RCC 7860 (cell line): ENCODE results near the gene CGNL1.

Experiments used
- DNase-seq: peaks from one replicate; pipeline ENCODE4 v3.0.0-alpha.2; 2015; ENCODE audit warnings: low spot score
- FAIRE-seq: peaks from 2 replicates; lab custom pipeline; 2012; peaks lifted over from hg19 to GRCh38; lab: Jason Lieb, UNC

CGNL1 gene

GRCh38 chr15:57451555-57451954 lies 75.2 kb downstream of the CGNL1 start:
- no peak for FAIRE-seq
- DNase-seq: no peak

GRCh38 chr15:57452090-57452754 lies 75.9 kb downstream of the CGNL1 start:
- FAIRE-seq: no peak
- no peak for DNase-seq

GRCh38 chr15:57455929-57456328 lies 79.6 kb downstream of the CGNL1 start:
- FAIRE-seq: no peak
- DNase-seq: no peak

- FAIRE-seq: no peak
- DNase-seq: no peak
Measured at GRCh38 chr15:57456559-57456958, 80.3 kb downstream of the CGNL1 start.

GRCh38 chr15:57457726-57458125 lies 81.4 kb downstream of the CGNL1 start:
- no peak for DNase-seq
- FAIRE-seq: no peak

GRCh38 chr15:57458356-57458781 lies 82.1 kb downstream of the CGNL1 start:
- no peak for DNase-seq
- FAIRE-seq: no peak

- no peak for FAIRE-seq
- no peak for DNase-seq
Measured at GRCh38 chr15:57460208-57460816, 84.0 kb downstream of the CGNL1 start.

GRCh38 chr15:57461541-57461940 lies 85.2 kb downstream of the CGNL1 start:
- DNase-seq (no peak), FAIRE-seq (no peak)

GRCh38 chr15:57462381-57462780 lies 86.1 kb downstream of the CGNL1 start:
- FAIRE-seq (no peak), DNase-seq (no peak)

GRCh38 chr15:57463360-57463759 lies 87.1 kb downstream of the CGNL1 start:
- DNase-seq (no peak), FAIRE-seq (no peak)

- no peak for DNase-seq
- FAIRE-seq: no peak
Measured at GRCh38 chr15:57464480-57464879, 88.2 kb downstream of the CGNL1 start.

GRCh38 chr15:57468486-57468885 lies 92.2 kb downstream of the CGNL1 start:
- no peak for DNase-seq
- no peak for FAIRE-seq

GRCh38 chr15:57470543-57470942 lies 94.2 kb downstream of the CGNL1 start:
- FAIRE-seq (no peak), DNase-seq (no peak)

- DNase-seq (no peak), FAIRE-seq (no peak)
Measured at GRCh38 chr15:57472861-57473260, 96.6 kb downstream of the CGNL1 start.

- peak; percentile 66 for DNase-seq
- peak; percentile 92 for FAIRE-seq
Measured at GRCh38 chr15:57476533-57476975, 100.2 kb downstream of the CGNL1 start.

GRCh38 chr15:57477736-57478522 lies 101.6 kb downstream of the CGNL1 start:
- FAIRE-seq (peak; percentile 95), DNase-seq (peak; percentile 90)

GRCh38 chr15:57479005-57479404 lies 102.7 kb downstream of the CGNL1 start:
- FAIRE-seq: no peak
- no peak for DNase-seq

- FAIRE-seq (no peak), DNase-seq (no peak)
Measured at GRCh38 chr15:57481038-57481705, 104.9 kb downstream of the CGNL1 start.

- FAIRE-seq: peak; percentile 99
- DNase-seq: peak; percentile 99
Measured at GRCh38 chr15:57485869-57486268, 109.6 kb downstream of the CGNL1 start.

- DNase-seq: no peak
- no peak for FAIRE-seq
Measured at GRCh38 chr15:57486833-57487232, 110.5 kb downstream of the CGNL1 start.

- FAIRE-seq: no peak
- no peak for DNase-seq
Measured at GRCh38 chr15:57489122-57489521, 112.8 kb downstream of the CGNL1 start.
